Transverse colon (tissue), 3 donors: ENCODE measurements around the gene APBB2.

Source experiments
- EP300 ChIP-seq: sonication (generic); formaldehyde crosslinking; IDR thresholded peaks from one replicate; pipeline ENCODE4 v1.6.1; 2017; ENCODE audit warnings: antibody characterized with exemption, low read depth
- TF ChIP-seq, protein P1 (sequence below), 5 experiments: fragments of 200-600 bp in 3 of 5; fragments of 450-650 bp in 2 of 5; sonication (generic) in 3 of 5; IDR thresholded peaks; 1 replicate in 2 of 5; 2 replicates in 3 of 5; pipeline ENCODE4 v1.5.1; 2016 to 2017; ENCODE audit warnings: antibody characterized with exemption in 5 of 5, inconsistent platforms in 3 of 5, mild to moderate bottlenecking in 2 of 5, moderate library complexity in 1 of 5

DNA sequence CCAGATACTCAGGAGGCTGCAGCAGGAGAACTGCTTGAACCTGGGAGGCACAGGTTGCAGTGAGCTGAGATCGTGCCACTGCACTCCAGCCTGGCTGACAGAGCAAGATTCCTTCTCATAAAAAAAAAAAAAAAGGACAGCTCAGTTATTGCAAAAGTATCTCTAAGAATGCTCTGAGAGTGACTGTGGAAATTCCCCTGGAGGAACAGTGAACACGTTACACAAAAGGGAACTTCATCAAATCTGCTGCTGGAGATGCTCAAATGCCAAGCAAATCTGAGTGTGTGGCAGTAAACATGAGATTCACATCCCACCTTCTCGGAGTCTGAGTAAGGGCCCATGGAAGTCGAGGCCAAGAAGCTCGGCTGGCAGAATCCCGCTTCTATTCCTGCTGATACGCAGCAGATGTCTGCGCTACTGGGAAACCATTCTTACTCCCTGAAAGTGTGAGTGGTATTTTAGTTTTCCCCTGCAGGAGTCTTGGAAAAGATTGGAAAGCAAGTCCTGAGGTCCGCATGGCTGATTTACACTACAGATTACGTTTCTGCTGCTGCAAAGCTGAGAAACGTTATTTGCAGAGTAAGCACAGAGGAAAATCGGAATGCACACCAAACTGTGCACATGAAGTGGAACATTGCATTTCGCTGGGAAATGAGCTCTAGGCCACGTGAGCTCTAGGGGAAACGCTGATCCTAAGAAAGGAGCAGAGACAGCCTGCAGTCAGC is 301.7 kb downstream of the APBB2 start:
- TF ChIP-seq, protein P1, sequence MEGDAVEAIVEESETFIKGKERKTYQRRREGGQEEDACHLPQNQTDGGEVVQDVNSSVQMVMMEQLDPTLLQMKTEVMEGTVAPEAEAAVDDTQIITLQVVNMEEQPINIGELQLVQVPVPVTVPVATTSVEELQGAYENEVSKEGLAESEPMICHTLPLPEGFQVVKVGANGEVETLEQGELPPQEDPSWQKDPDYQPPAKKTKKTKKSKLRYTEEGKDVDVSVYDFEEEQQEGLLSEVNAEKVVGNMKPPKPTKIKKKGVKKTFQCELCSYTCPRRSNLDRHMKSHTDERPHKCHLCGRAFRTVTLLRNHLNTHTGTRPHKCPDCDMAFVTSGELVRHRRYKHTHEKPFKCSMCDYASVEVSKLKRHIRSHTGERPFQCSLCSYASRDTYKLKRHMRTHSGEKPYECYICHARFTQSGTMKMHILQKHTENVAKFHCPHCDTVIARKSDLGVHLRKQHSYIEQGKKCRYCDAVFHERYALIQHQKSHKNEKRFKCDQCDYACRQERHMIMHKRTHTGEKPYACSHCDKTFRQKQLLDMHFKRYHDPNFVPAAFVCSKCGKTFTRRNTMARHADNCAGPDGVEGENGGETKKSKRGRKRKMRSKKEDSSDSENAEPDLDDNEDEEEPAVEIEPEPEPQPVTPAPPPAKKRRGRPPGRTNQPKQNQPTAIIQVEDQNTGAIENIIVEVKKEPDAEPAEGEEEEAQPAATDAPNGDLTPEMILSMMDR (IDR thresholded peaks at IDR 0.05): no peak
- no peak for TF ChIP-seq EP300
